BE2C (cell line): ENCODE data around the gene AGPAT4.
"Not testable (repeated sequence)": the region's sequence is repeated elsewhere in the genome, so short reads cannot be mapped to it uniquely, and the experiment has no call there.

Source experiments
- DNase-seq: peaks from one replicate; pipeline ENCODE4 v3.0.0-alpha.2; 2020
- H3K27me3 ChIP-seq: fragments of 250-450 bp; sonication (Bioruptor Pico); 2 replicates; pipeline ENCODE4 v1.5.1; 2020; ENCODE audit warnings: mild to moderate bottlenecking
- H3K36me3 ChIP-seq: fragments of 250-450 bp; sonication (Bioruptor Pico); 2 replicates; pipeline ENCODE4 v1.5.1; 2020; ENCODE audit warnings: mild to moderate bottlenecking
- H3K4me1 ChIP-seq: fragments of 250-450 bp; sonication (Bioruptor Pico); 2 replicates; pipeline ENCODE4 v1.5.1; 2020
- H3K4me3 ChIP-seq: 2 replicates; pipeline ENCODE4 v1.5.1; 2011; ENCODE audit warnings: low read depth, low read length
- H3K9me3 ChIP-seq: fragments of 250-450 bp; sonication (Bioruptor Pico); 2 replicates; pipeline ENCODE4 v1.5.1; 2020
- TF ChIP-seq, protein P1 (sequence below): IDR thresholded peaks from 2 replicates; pipeline ENCODE4 v1.5.1; 2012; ENCODE audit warnings: mild to moderate bottlenecking, low read depth, low read length

The AGPAT4 gene

DNA sequence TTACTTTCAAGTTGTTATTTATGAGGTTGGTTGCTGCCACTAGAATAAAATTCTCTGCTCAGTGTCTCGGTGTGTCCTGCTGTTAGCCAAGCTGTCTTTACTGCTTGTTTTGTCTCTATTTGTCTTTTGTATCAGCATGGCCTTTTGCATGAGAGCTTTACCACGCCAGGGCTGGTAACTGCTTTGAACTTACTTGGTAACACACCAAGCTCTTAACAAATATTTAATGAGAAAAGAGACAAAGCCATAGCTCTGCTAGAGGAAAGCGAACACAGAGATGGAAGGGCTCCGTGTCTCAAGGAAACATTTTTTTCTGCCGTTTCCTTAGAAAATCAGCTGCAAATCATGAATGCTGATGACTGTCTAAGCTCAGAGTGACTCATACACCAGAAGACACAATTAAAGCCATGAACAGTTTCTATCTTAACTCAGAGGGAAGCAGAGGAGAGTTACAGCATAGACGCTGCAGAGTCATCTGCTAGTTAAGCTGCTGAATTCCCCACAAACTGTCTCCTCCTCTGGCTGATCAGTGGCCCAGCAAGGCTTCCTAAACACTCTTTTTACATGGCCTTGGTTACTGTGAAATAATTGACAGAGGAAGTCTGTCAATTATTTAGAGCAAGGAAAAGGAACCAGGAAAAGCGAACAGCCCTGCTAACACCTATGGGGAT, 44.8 kb downstream of the AGPAT4 start:
- H3K27me3 ChIP-seq = no peaks in the 10 kb centered on the region
- TF ChIP-seq, protein P1, sequence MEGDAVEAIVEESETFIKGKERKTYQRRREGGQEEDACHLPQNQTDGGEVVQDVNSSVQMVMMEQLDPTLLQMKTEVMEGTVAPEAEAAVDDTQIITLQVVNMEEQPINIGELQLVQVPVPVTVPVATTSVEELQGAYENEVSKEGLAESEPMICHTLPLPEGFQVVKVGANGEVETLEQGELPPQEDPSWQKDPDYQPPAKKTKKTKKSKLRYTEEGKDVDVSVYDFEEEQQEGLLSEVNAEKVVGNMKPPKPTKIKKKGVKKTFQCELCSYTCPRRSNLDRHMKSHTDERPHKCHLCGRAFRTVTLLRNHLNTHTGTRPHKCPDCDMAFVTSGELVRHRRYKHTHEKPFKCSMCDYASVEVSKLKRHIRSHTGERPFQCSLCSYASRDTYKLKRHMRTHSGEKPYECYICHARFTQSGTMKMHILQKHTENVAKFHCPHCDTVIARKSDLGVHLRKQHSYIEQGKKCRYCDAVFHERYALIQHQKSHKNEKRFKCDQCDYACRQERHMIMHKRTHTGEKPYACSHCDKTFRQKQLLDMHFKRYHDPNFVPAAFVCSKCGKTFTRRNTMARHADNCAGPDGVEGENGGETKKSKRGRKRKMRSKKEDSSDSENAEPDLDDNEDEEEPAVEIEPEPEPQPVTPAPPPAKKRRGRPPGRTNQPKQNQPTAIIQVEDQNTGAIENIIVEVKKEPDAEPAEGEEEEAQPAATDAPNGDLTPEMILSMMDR = no peak
- no peak for DNase-seq
- H3K4me1 ChIP-seq = peaks cover 5% of the 10 kb centered on the region
- H3K36me3 ChIP-seq = no peaks in the 10 kb centered on the region
- no peaks in the 10 kb centered on the region for H3K9me3 ChIP-seq
- no peak overlapping the region for H3K4me3 ChIP-seq

DNA sequence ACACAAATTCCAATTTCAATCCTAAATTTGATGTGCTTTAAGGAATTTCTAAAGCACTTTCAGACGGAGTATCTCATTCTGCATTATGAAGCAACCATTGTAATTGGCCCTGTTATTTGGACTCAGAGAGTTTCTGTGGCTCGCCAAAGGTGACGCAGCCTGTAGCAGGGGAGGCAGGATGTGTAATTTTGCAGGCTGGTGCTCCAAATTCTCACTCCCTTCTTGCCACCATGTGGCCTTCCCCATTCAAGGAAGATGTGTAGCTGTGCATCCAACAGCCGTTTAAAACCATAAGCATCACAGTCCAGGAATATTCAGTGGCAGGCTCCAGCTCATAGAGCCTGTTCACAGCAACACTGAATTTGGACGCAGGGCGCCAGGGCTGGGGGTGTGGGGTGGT, 45.8 kb downstream of the AGPAT4 start:
- Histone ChIP-seq H3K4me3 (no peak overlapping the region), H3K9me3 (no peaks in the 10 kb centered on the region), H3K4me1 (peaks cover 2% of the 10 kb centered on the region; the same call in 1 of the 2 replicates), H3K36me3 (no peaks in the 10 kb centered on the region), H3K27me3 (no peaks in the 10 kb centered on the region)
- TF ChIP-seq, protein P1 = no peak
- DNase-seq = no peak

DNA sequence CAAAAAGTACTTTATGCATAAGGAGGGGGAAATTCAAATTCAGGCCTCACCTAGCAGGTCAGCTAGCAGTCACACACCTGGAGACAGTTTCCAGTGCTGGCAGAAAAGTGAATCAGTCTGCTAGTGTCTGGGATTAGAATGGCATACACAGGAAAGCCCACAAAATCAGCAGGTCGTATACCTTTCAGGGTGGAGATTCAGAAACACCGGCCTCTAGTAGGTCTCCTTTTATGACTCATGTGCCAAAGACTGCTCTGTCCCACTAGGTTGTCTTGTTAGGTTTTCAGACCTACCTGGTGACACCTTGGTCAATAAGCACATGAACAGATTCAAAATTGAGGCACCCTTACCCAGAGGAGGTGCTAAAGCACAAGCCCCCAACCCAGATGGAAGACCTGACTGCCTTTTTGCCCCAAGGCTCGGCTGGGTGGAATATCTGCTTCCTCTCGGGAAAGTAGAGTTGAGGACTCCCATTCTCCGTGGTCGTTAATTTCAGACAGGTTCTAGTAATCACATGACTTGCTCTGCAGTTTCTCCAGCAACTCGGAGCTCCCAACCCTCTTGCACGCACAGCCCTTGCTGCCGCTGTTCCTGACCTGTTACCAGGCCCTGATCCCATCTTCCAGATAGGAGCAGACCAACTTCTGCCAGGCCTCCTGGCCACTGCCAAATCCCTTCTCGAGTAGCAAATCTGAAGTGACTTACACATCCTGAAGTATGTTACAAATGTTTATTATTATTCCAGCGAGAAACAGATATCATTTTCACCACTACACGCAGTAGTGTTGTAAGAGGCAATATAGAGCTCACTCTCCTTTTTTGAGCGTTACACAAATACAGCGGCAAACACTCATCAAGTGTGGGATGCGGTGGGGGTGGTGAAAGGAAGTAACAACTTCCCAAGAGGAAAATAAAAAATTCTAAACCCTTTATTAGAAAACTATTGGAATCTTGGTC, 46.6 kb downstream of the AGPAT4 start:
- Histone ChIP-seq H3K27me3 (no peaks in the 10 kb centered on the region), H3K4me3 (no peak overlapping the region), H3K9me3 (no peaks in the 10 kb centered on the region), H3K36me3 (no peaks in the 10 kb centered on the region), H3K4me1 (peaks cover 2% of the 10 kb centered on the region; the same call in 1 of the 2 replicates)
- TF ChIP-seq, protein P1 = no peak
- DNase-seq = peak; percentile 20

DNA sequence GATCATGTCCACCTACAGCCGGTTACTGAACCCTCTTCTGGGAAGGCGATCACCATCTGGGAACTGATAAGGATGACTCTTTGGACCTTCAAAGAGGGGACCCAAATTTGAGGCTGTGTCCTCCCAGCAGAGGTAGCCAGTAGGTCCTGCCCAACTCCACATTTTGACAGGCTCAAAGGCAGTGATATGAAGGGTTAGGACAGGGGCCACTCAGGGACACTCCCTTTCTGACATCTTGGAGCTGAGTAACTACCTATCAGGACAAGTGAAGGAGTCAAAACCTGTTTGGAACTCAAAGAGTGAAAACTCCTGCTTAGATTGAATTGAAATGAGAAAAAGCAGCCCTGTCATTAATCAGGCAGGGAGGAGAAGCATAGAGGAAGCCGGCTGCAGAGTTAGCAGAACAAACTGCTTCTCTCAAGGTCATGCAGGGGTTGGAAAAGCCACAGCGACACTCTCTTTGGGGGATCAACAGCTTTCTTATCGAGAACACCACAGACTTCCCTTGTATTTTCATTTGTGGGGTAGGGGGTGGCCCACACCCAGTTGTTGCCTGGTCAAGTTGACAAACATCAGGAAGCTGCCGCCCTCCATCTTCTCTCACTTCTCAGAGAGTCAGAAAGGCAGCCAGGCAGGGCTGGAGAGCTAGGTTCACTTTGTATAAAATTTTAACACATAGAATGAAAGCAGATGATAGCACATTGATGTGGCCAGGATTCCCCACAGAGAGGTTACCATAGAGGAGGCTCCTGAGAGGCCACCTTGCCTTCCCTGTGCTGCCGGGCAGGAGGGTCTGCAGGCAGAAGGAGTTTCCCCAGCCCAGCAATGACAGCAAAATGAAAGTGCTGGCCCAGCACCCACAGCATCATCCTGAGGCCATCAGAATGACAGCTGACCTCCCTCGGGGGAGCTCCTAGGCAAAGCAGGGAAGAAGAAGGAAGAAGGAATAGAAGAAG, 47.6 kb downstream of the AGPAT4 start:
- no peaks in the 10 kb centered on the region; the same call in 1 of the 2 replicates for H3K9me3 ChIP-seq
- DNase-seq = no peak
- TF ChIP-seq, protein P1 = no peak

DNA sequence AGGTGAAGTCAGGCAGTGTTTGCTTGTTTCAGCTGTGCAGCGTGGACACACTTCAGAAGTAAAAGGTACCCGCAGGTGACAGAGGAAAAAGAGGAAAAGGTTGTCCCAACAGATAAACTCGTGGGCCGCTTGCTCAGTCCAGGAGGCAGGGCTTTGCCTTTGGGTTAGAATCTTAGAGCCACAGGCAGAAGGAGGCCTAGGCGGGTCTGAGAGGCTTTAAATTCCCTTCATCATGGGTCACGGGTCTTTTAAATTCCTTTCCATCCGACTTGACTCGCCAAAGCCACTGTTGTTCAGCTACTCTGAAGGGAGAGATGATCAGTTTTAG, 48.2 kb downstream of the AGPAT4 start:
- H3K4me1 ChIP-seq = peaks cover 2% of the 10 kb centered on the region; the same call in 1 of the 2 replicates
- TF ChIP-seq, protein P1 = no peak
- H3K36me3 ChIP-seq = no peaks in the 10 kb centered on the region
- no peak overlapping the region for H3K4me3 ChIP-seq
- H3K27me3 ChIP-seq = no peaks in the 10 kb centered on the region
- no peak for DNase-seq
- no peaks in the 10 kb centered on the region; the same call in 1 of the 2 replicates for H3K9me3 ChIP-seq

More for the DNA sequence above, 47.6 kb downstream of the AGPAT4 start:
- Histone ChIP-seq H3K36me3 (no peaks in the 10 kb centered on the region), H3K4me1 (peaks cover 2% of the 10 kb centered on the region; the same call in 1 of the 2 replicates), H3K27me3 (no peaks in the 10 kb centered on the region), H3K4me3 (no peak overlapping the region)

DNA sequence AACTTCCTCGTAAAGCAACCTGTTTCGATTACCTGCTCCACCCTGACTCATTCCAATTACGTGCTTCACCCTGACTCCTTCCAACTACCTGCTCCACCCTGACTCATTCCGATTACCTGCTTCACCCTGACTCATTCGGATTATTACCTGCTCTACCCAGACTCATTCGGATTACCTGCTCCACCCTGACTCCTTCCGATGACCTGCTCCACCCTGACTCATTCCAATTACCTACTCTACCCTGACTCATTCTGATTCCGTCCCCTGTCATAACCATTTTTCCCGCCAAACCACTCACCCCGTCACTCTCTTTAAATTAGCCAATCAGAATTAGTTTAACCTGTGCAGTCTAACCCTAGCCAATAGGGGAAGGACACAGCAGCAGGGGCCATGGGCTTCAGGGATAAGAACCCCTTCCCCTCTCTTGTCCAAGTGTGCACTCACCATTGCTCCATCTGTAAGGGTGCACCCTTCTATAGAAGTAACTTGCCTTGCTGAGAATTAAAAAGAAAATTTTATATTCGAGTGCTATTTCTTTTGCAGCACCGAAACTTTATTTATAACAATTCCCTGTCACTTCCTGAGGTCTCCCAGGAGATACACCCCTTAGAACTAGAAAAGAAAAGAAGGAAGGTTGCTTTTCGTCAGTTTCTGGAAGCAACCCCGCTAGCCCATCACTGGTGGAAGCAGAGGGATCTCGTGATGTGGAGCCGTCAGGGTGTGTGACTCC, 48.7 kb downstream of the AGPAT4 start:
- H3K4me1 ChIP-seq, H3K36me3 ChIP-seq, H3K9me3 ChIP-seq, DNase-seq, H3K4me3 ChIP-seq, H3K27me3 ChIP-seq: not testable (repeated sequence)
